HepG2 (cell line): ENCODE results near the gene MPIG6B. TPM values are rescaled to one million over a fixed set of nuclear protein-coding genes. Genes with fewer than 3 reads are reported as not detected.

ENCODE experiments used
- KDM6A ChIP-seq: IDR thresholded peaks from 2 replicates; pipeline ENCODE4 v1.6.1; 2016; ENCODE audit warnings: low read depth
- MLLT10 ChIP-seq: sonication (generic); formaldehyde crosslinking; IDR thresholded peaks from 2 replicates; pipeline ENCODE4 v1.4.0; 2020; ENCODE audit warnings: missing genetic modification reagents
- NFAT5 ChIP-seq: sonication (generic); formaldehyde crosslinking; IDR thresholded peaks from 2 replicates; pipeline ENCODE4 v1.4.0; 2020; ENCODE audit warnings: missing genetic modification reagents
- RCOR2 ChIP-seq: IDR thresholded peaks from 2 replicates; pipeline ENCODE4 v1.6.1; 2016; ENCODE audit warnings: missing biosample characterization, missing genetic modification reagents
- RXRA ChIP-seq: sonication (generic); formaldehyde crosslinking; IDR thresholded peaks from 2 replicates; pipeline ENCODE4 v1.5.1; 2020; ENCODE audit warnings: missing genetic modification reagents
- THAP11 ChIP-seq: IDR thresholded peaks from 2 replicates; pipeline ENCODE4 v1.6.1; 2016; ENCODE audit warnings: missing biosample characterization, missing genetic modification reagents
- THAP7 ChIP-seq: sonication (generic); formaldehyde crosslinking; IDR thresholded peaks from 2 replicates; pipeline ENCODE4 v1.8.1; 2023; ENCODE audit warnings: mild to moderate bottlenecking, missing genetic modification reagents
- polyA plus RNA-seq, 8 experiments: library from polyadenylated mRNA; depleted of rRNA in 3 of 8; stranded (reverse) in 7 of 8; unstranded in 1 of 8; fragments of >200 nt; fragmentation: Illumina TruSeq in 4 of 8; extraction: Trizol in 4 of 8; gene quantifications; 2 replicates each; pipeline versions ENCODE4 v1.2.1 to v1.2.3, GENCODE V29; 2011 to 2016; ENCODE audit warnings: low read depth in 4 of 8, missing spikeins in 1 of 8, mixed read lengths in 1 of 8; ENCODE audit not compliant: insufficient read depth in 1 of 8
- total RNA-seq, 5 experiments: library from RNA; depleted of rRNA; stranded (reverse); fragments of >200 nt; fragmentation: Illumina TruSeq; extraction: Trizol; gene quantifications; 2 replicates each; pipeline ENCODE4 v1.2.3, GENCODE V29; 2016; ENCODE audit warnings: low read depth in 1 of 5
- TF ChIP-seq, protein P1 (sequence below): fragments of 450-650 bp; IDR thresholded peaks from 2 replicates; pipeline ENCODE4 v1.6.1; 2017; ENCODE audit warnings: mild to moderate bottlenecking
- TF ChIP-seq, protein P2 (sequence below): sonication (generic); formaldehyde crosslinking; IDR thresholded peaks from 2 replicates; pipeline ENCODE4 v1.8.1; 2022; ENCODE audit warnings: low read depth, mild to moderate bottlenecking, missing genetic modification reagents
- TF ChIP-seq, protein P3 (sequence below): sonication (generic); formaldehyde crosslinking; IDR thresholded peaks from 2 replicates; pipeline ENCODE4; 2020; ENCODE audit warnings: missing genetic modification reagents, mild to moderate bottlenecking, borderline replicate concordance

The MPIG6B gene
- total and polyA plus RNA-seq, 2 of the 13 experiments (the other 11 are each of a cell fraction or from before 2014, with no cell fraction given): not detected

- TF ChIP-seq, protein P1, sequence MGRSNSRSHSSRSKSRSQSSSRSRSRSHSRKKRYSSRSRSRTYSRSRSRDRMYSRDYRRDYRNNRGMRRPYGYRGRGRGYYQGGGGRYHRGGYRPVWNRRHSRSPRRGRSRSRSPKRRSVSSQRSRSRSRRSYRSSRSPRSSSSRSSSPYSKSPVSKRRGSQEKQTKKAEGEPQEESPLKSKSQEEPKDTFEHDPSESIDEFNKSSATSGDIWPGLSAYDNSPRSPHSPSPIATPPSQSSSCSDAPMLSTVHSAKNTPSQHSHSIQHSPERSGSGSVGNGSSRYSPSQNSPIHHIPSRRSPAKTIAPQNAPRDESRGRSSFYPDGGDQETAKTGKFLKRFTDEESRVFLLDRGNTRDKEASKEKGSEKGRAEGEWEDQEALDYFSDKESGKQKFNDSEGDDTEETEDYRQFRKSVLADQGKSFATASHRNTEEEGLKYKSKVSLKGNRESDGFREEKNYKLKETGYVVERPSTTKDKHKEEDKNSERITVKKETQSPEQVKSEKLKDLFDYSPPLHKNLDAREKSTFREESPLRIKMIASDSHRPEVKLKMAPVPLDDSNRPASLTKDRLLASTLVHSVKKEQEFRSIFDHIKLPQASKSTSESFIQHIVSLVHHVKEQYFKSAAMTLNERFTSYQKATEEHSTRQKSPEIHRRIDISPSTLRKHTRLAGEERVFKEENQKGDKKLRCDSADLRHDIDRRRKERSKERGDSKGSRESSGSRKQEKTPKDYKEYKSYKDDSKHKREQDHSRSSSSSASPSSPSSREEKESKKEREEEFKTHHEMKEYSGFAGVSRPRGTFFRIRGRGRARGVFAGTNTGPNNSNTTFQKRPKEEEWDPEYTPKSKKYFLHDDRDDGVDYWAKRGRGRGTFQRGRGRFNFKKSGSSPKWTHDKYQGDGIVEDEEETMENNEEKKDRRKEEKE: no peak
- TF ChIP-seq KDM6A (CRISPR knock-in tag) (no peak), NFAT5 (no peak), RXRA (CRISPR knock-in tag) (peak; percentile 48; the same call in 1 of the 2 replicates), THAP7 (CRISPR knock-in tag) (no peak; the same call in 1 of the 2 replicates), MLLT10 (CRISPR knock-in tag) (peak; percentile 27; the same call in 1 of the 2 replicates), THAP11 (CRISPR knock-in tag) (peak; percentile 78), RCOR2 (CRISPR knock-in tag) (peak; percentile 85; the same call in 1 of the 2 replicates)
- TF ChIP-seq, protein P2, sequence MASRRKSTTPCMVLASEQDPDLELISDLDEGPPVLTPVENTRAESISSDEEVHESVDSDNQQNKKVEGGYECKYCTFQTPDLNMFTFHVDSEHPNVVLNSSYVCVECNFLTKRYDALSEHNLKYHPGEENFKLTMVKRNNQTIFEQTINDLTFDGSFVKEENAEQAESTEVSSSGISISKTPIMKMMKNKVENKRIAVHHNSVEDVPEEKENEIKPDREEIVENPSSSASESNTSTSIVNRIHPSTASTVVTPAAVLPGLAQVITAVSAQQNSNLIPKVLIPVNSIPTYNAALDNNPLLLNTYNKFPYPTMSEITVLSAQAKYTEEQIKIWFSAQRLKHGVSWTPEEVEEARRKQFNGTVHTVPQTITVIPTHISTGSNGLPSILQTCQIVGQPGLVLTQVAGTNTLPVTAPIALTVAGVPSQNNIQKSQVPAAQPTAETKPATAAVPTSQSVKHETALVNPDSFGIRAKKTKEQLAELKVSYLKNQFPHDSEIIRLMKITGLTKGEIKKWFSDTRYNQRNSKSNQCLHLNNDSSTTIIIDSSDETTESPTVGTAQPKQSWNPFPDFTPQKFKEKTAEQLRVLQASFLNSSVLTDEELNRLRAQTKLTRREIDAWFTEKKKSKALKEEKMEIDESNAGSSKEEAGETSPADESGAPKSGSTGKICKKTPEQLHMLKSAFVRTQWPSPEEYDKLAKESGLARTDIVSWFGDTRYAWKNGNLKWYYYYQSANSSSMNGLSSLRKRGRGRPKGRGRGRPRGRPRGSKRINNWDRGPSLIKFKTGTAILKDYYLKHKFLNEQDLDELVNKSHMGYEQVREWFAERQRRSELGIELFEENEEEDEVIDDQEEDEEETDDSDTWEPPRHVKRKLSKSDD (CRISPR knock-in tag): no peak
- TF ChIP-seq, protein P3, sequence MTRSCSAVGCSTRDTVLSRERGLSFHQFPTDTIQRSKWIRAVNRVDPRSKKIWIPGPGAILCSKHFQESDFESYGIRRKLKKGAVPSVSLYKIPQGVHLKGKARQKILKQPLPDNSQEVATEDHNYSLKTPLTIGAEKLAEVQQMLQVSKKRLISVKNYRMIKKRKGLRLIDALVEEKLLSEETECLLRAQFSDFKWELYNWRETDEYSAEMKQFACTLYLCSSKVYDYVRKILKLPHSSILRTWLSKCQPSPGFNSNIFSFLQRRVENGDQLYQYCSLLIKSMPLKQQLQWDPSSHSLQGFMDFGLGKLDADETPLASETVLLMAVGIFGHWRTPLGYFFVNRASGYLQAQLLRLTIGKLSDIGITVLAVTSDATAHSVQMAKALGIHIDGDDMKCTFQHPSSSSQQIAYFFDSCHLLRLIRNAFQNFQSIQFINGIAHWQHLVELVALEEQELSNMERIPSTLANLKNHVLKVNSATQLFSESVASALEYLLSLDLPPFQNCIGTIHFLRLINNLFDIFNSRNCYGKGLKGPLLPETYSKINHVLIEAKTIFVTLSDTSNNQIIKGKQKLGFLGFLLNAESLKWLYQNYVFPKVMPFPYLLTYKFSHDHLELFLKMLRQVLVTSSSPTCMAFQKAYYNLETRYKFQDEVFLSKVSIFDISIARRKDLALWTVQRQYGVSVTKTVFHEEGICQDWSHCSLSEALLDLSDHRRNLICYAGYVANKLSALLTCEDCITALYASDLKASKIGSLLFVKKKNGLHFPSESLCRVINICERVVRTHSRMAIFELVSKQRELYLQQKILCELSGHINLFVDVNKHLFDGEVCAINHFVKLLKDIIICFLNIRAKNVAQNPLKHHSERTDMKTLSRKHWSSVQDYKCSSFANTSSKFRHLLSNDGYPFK (CRISPR knock-in tag): 0 out of 2 replicates have a peak, but pooled peaks have one; percentile 22
Observed at GRCh38 chr6:31736021-31736767, 13.0 kb downstream of the MPIG6B start, which contains the start of gene CLIC1 (continued).
